Uterus (tissue), 4 donors: ENCODE results near the gene PRKACG. TPM values are rescaled to one million over a fixed set of nuclear protein-coding genes. Genes with fewer than 3 reads are reported as not detected.

Experiments used
- DNase-seq, 2 donors: peaks; one replicate each; pipeline ENCODE4 v3.0.0-alpha.2; 2019 to 2020
- H3K27ac ChIP-seq, 2 donors: fragments of 200-600 bp; sonication (generic); 1 replicate in 1 of 2; 2 replicates in 1 of 2; pipeline ENCODE4 v1.5.1; 2016 to 2018
- H3K27me3 ChIP-seq, 2 donors: fragments of 200-600 bp; sonication (generic); one replicate each; pipeline ENCODE4 v1.5.1; 2018 to 2019; ENCODE audit warnings: control low read depth in 1 of 2
- H3K36me3 ChIP-seq, 2 donors: fragments of 200-600 bp; sonication (generic); one replicate each; pipeline ENCODE4 v1.5.1; 2019; ENCODE audit warnings: control low read depth in 1 of 2
- H3K4me1 ChIP-seq, 2 donors: fragments of 200-600 bp; sonication (generic); one replicate each; pipeline ENCODE4 v1.5.1; 2018 to 2019; ENCODE audit warnings: control low read depth in 1 of 2
- H3K4me3 ChIP-seq, 2 donors: fragments of 200-600 bp; sonication (generic); 1 replicate in 1 of 2; 2 replicates in 1 of 2; pipeline ENCODE4 v1.5.1; 2018 to 2019; ENCODE audit warnings: mild to moderate bottlenecking in 1 of 2
- H3K9me3 ChIP-seq, 2 donors: fragments of 200-600 bp; sonication (generic); one replicate each; pipeline ENCODE4 v1.5.1; 2019; ENCODE audit warnings: control low read depth in 1 of 2
- CTCF ChIP-seq, 4 experiments: fragments of 200-600 bp in 2 of 4; fragments of 450-650 bp in 2 of 4; sonication (generic) in 2 of 4; IDR thresholded peaks; one replicate each; pipeline ENCODE4 v1.5.1; 2016 to 2019; ENCODE audit warnings: antibody characterized with exemption in 4 of 4, mild to moderate bottlenecking in 2 of 4, moderate library complexity in 1 of 4
- POLR2A ChIP-seq, 2 donors: fragments of 450-650 bp; IDR thresholded peaks; one replicate each; pipeline ENCODE4 v1.6.1; 2016; ENCODE audit warnings: antibody characterized with exemption in 2 of 2, mild to moderate bottlenecking in 1 of 2, moderate library complexity in 1 of 2
- intact Hi-C: fragments of 100-400 bp; cut with DNase I; formaldehyde crosslinking; loops from one replicate; pipeline ENCODE4 v1.15.1; 2023; ENCODE audit warnings: low total_unique reads
- total RNA-seq, 4 donors: library from RNA; depleted of rRNA in 3 of 4; stranded (reverse); fragments of >200 nt in 3 of 4; gene quantifications; one replicate each; pipeline versions ENCODE4 v1.1.0 to v1.2.4, GENCODE V29; 2014 to 2023
- donor health status: DM: yes; HTN: yes; CAD: no.

The PRKACG gene
- total RNA-seq, 4 donors from 2014 or later = not detected

GRCh38 chr9:69035438-69036308 is 21.8 kb upstream of the PRKACG start, which contains the start of gene FXN:
FXN (plus strand) TSS chr9:69035752; CDS start chr9:69035783, 31 bp downstream.
- Histone ChIP-seq H3K4me3 (peak within 1 kb of the TSS; percentile 47 to 76), H3K9me3 (no peaks in the 10 kb centered on the region), H3K27ac (peak within 1 kb of the TSS; percentile 82 to 88), H3K4me1 (no peaks in the 10 kb centered on the region), H3K27me3 (no peaks in the 10 kb centered on the region), H3K36me3 (no peaks in the 10 kb centered on the region)
- intact Hi-C loops = no loop called here
- TF ChIP-seq CTCF (IDR thresholded peaks at IDR 0.05) (peak; percentile 92 to 99 (median 94)), POLR2A (IDR thresholded peaks at IDR 0.05) (peak; percentile 8 to 50)
- DNase-seq = peak; percentile 66 to 82

- intact Hi-C loops = no loop called here
Observed at GRCh38 chr9:69034071-69034470, 20.2 kb upstream of the PRKACG start.

GRCh38 chr9:69030851-69031645 is 17.1 kb upstream of the PRKACG start:
- Histone ChIP-seq H3K9me3 (no peaks in the 10 kb centered on the region), H3K4me3 (no peak overlapping the region), H3K4me1 (no peaks in the 10 kb centered on the region), H3K27me3 (no peaks in the 10 kb centered on the region), H3K36me3 (no peaks in the 10 kb centered on the region), H3K27ac (no peak overlapping the region)
- DNase-seq = no peak
- TF ChIP-seq CTCF (IDR thresholded peaks at IDR 0.05) (no peak), POLR2A (IDR thresholded peaks at IDR 0.05) (no peak)
- intact Hi-C loops = no loop called here

More at GRCh38 chr9:69034071-69034470, 20.2 kb upstream of the PRKACG start:
- Histone ChIP-seq H3K9me3 (no peaks in the 10 kb centered on the region), H3K36me3 (no peaks in the 10 kb centered on the region), H3K4me3 (no peak overlapping the region), H3K27ac (no peak overlapping the region), H3K4me1 (no peaks in the 10 kb centered on the region), H3K27me3 (no peaks in the 10 kb centered on the region)
- TF ChIP-seq CTCF (IDR thresholded peaks at IDR 0.05) = no peak
- TF ChIP-seq POLR2A (IDR thresholded peaks at IDR 0.05) = no peak
- no peak for DNase-seq

GRCh38 chr9:69029535-69029934 is 15.6 kb upstream of the PRKACG start:
- TF ChIP-seq POLR2A (IDR thresholded peaks at IDR 0.05) = no peak
- no peak for TF ChIP-seq CTCF (IDR thresholded peaks at IDR 0.05)
- Histone ChIP-seq H3K27ac (no peak overlapping the region), H3K36me3 (no peaks in the 10 kb centered on the region), H3K9me3 (no peaks in the 10 kb centered on the region), H3K27me3 (no peaks in the 10 kb centered on the region), H3K4me1 (no peaks in the 10 kb centered on the region), H3K4me3 (no peak overlapping the region)
- intact Hi-C loops = no loop called here
- no peak for DNase-seq

- H3K36me3 ChIP-seq = no peaks in the 10 kb centered on the region
- H3K27ac ChIP-seq = no peak overlapping the region
- no peak for DNase-seq
- no peak for TF ChIP-seq POLR2A (IDR thresholded peaks at IDR 0.05)
- TF ChIP-seq CTCF (IDR thresholded peaks at IDR 0.05) = no peak
- no peaks in the 10 kb centered on the region for H3K9me3 ChIP-seq
- no peaks in the 10 kb centered on the region for H3K4me1 ChIP-seq
- intact Hi-C loops = no loop called here
- H3K4me3 ChIP-seq = no peak overlapping the region
- no peaks in the 10 kb centered on the region for H3K27me3 ChIP-seq
Observed at GRCh38 chr9:69028754-69029153, 14.8 kb upstream of the PRKACG start.
